Neural progenitor cell (in vitro differentiated cells): ENCODE measurements around the gene KPNA1. TPM values are rescaled to one million over a fixed set of nuclear protein-coding genes. Genes with fewer than 3 reads are reported as not detected.

Experiments used
- DNase-seq: peaks from one replicate; pipeline ENCODE4 v3.0.0-alpha.2; 2016; ENCODE audit warnings: low spot score
- H2AFZ ChIP-seq: fragments of 200-600 bp; sonication (generic); replicated peaks from 2 replicates; pipeline ENCODE4 v1.6.1; 2016; ENCODE audit warnings: antibody characterized with exemption
- H3F3A ChIP-seq: fragments of 200-600 bp; sonication (generic); 2 replicates; pipeline ENCODE4 v1.6.1; 2016; ENCODE audit warnings: antibody characterized with exemption, low read depth
- H3K27ac ChIP-seq: fragments of 200-600 bp; sonication (generic); 2 replicates; pipeline ENCODE4 v1.5.1; 2016; ENCODE audit warnings: mild to moderate bottlenecking
- H3K27me3 ChIP-seq: fragments of 200-600 bp; sonication (generic); 2 replicates; pipeline ENCODE4 v1.6.1; 2016; ENCODE audit warnings: mild to moderate bottlenecking, moderate library complexity
- H3K36me3 ChIP-seq: fragments of 200-600 bp; sonication (generic); 2 replicates; pipeline ENCODE4 v1.5.1; 2016
- H3K4me1 ChIP-seq: fragments of 200-600 bp; sonication (generic); 2 replicates; pipeline ENCODE4 v1.6.1; 2016; ENCODE audit warnings: mixed run types
- H3K4me2 ChIP-seq: fragments of 200-600 bp; sonication (generic); 2 replicates; pipeline ENCODE4 v1.6.1; 2016
- H3K4me3 ChIP-seq: fragments of 200-600 bp; sonication (generic); 2 replicates; pipeline ENCODE4 v1.5.1; 2016
- H3K79me2 ChIP-seq: fragments of 200-600 bp; sonication (generic); 2 replicates; pipeline ENCODE4 v1.6.1; 2016; ENCODE audit warnings: low read depth
- H3K9ac ChIP-seq: fragments of 200-600 bp; sonication (generic); 2 replicates; pipeline ENCODE4 v1.6.1; 2016
- H3K9me3 ChIP-seq: fragments of 200-600 bp; sonication (generic); 2 replicates; pipeline ENCODE4 v1.5.1; 2016; ENCODE audit warnings: low read depth
- H4K20me1 ChIP-seq: fragments of 200-600 bp; sonication (generic); 2 replicates; pipeline ENCODE4 v1.6.1; 2016; ENCODE audit warnings: low read depth
- H3K27ac Mint-ChIP-seq: 3 replicates; pipeline ENCODE4 v1.8.0; 2021; ENCODE audit warnings: mixed read lengths
- H3K27me3 Mint-ChIP-seq: 2 replicates; pipeline ENCODE4 v1.8.0; 2022; ENCODE audit warnings: low read depth, mild to moderate bottlenecking, inconsistent platforms, moderate library complexity, mixed read lengths; ENCODE audit not compliant: insufficient read depth
- H3K36me3 Mint-ChIP-seq: 3 replicates; pipeline ENCODE4 v1.8.0; 2021; ENCODE audit warnings: mixed read lengths
- H3K4me1 Mint-ChIP-seq: 3 replicates; pipeline ENCODE4 v1.8.0; 2021; ENCODE audit warnings: mixed read lengths
- H3K4me3 Mint-ChIP-seq: 3 replicates; pipeline ENCODE4 v1.8.0; 2021; ENCODE audit warnings: mild to moderate bottlenecking, moderate library complexity, mixed read lengths
- H3K9me3 Mint-ChIP-seq: 3 replicates; pipeline ENCODE4 v1.8.0; 2020; ENCODE audit warnings: mixed read lengths
- CTCF ChIP-seq: fragments of 200-600 bp; sonication (generic); IDR thresholded peaks from 2 replicates; pipeline ENCODE4 v1.5.1; 2017; ENCODE audit warnings: antibody characterized with exemption, mild to moderate bottlenecking
- EZH2 ChIP-seq: fragments of 200-600 bp; sonication (generic); IDR thresholded peaks from 2 replicates; pipeline ENCODE4 v1.6.1; 2017; ENCODE audit warnings: antibody characterized with exemption, mild to moderate bottlenecking, moderate library complexity
- EZH2phosphoT487 ChIP-seq: fragments of 200-600 bp; sonication (generic); IDR thresholded peaks from 2 replicates; pipeline ENCODE4 v1.6.1; 2017; ENCODE audit warnings: antibody characterized with exemption
- total RNA-seq: library from RNA; depleted of rRNA; stranded (reverse); fragments of >200 nt; gene quantifications from 2 replicates; pipeline ENCODE4 v1.2.3, GENCODE V29; 2015; ENCODE audit warnings: low replicate concordance

KPNA1 gene
- total RNA-seq, 1 donor from 2014 or later, result 37.1 TPM

- peaks cover 2% of the 10 kb centered on the region for H3K27me3 Mint-ChIP-seq
- peaks cover 30% of the 10 kb centered on the region for H3K9me3 Mint-ChIP-seq
- H3K36me3 ChIP-seq, result no peaks in the 10 kb centered on the region
- no peak overlapping the region for H3K27ac ChIP-seq
- H3K9me3 ChIP-seq, result no peaks in the 10 kb centered on the region
- no peak for TF ChIP-seq CTCF
- no peak for TF ChIP-seq EZH2phosphoT487
- no peak for TF ChIP-seq EZH2
- H2AFZ ChIP-seq, result no peak overlapping the region
- no peaks in the 10 kb centered on the region for H3F3A ChIP-seq
- no peak overlapping the region for H3K4me3 ChIP-seq
- no peak for DNase-seq
- H3K9ac ChIP-seq, result no peak overlapping the region
- no peak overlapping the region for H3K4me3 Mint-ChIP-seq
- no peak overlapping the region for H3K27ac Mint-ChIP-seq
- H3K27me3 ChIP-seq, result no peaks in the 10 kb centered on the region
- no peak overlapping the region for H3K4me2 ChIP-seq
- peaks cover 98% of the 10 kb centered on the region for H4K20me1 ChIP-seq
- peaks cover 27% of the 10 kb centered on the region for H3K4me1 ChIP-seq
- H3K36me3 Mint-ChIP-seq, result peaks cover 43% of the 10 kb centered on the region
- peaks cover 100% of the 10 kb centered on the region for H3K79me2 ChIP-seq
- peaks cover 14% of the 10 kb centered on the region for H3K4me1 Mint-ChIP-seq
Observed at GRCh38 chr3:122508135-122508914, 6.4 kb downstream of the KPNA1 start.

- Histone ChIP-seq H3K4me3 (no peak overlapping the region), H3F3A (no peaks in the 10 kb centered on the region), H3K79me2 (peaks cover 100% of the 10 kb centered on the region), H3K27ac (no peak overlapping the region), H3K9me3 (no peaks in the 10 kb centered on the region), H3K36me3 (no peaks in the 10 kb centered on the region), H2AFZ (no peak overlapping the region), H3K27me3 (no peaks in the 10 kb centered on the region), H3K4me1 (peaks cover 12% of the 10 kb centered on the region), H3K9ac (no peak overlapping the region), H3K4me2 (no peak overlapping the region), H4K20me1 (peaks cover 98% of the 10 kb centered on the region)
- no peak overlapping the region for H3K27ac Mint-ChIP-seq
- TF ChIP-seq EZH2phosphoT487, result no peak
- no peak for TF ChIP-seq CTCF
- no peak for TF ChIP-seq EZH2
- no peak overlapping the region for H3K4me3 Mint-ChIP-seq
- H3K4me1 Mint-ChIP-seq, result peaks cover 4% of the 10 kb centered on the region
- peaks cover 30% of the 10 kb centered on the region for H3K9me3 Mint-ChIP-seq
- peaks cover 43% of the 10 kb centered on the region for H3K36me3 Mint-ChIP-seq
- DNase-seq, result no peak
- peaks cover 1% of the 10 kb centered on the region for H3K27me3 Mint-ChIP-seq
Observed at GRCh38 chr3:122506450-122506849, 8.3 kb downstream of the KPNA1 start.

GRCh38 chr3:122505676-122506075, 9.1 kb downstream of the KPNA1 start:
- no peak overlapping the region for H3K27ac ChIP-seq
- TF ChIP-seq EZH2, result no peak
- no peak for TF ChIP-seq EZH2phosphoT487
- TF ChIP-seq CTCF, result no peak
- H3K27ac Mint-ChIP-seq, result no peak overlapping the region
- H3K4me3 ChIP-seq, result no peak overlapping the region
- peaks cover 100% of the 10 kb centered on the region for H3K79me2 ChIP-seq
- no peaks in the 10 kb centered on the region for H3K27me3 ChIP-seq
- H4K20me1 ChIP-seq, result peaks cover 98% of the 10 kb centered on the region
- H3K9me3 Mint-ChIP-seq, result peaks cover 30% of the 10 kb centered on the region
- H3K9ac ChIP-seq, result no peak overlapping the region
- H3K36me3 ChIP-seq, result no peaks in the 10 kb centered on the region
- DNase-seq, result no peak
- no peaks in the 10 kb centered on the region for H3K9me3 ChIP-seq
- H3F3A ChIP-seq, result no peaks in the 10 kb centered on the region
- H3K4me2 ChIP-seq, result no peak overlapping the region
- H3K4me1 Mint-ChIP-seq, result no peaks in the 10 kb centered on the region
- H3K4me3 Mint-ChIP-seq, result no peak overlapping the region
- peaks cover 7% of the 10 kb centered on the region for H3K4me1 ChIP-seq
- peaks cover 39% of the 10 kb centered on the region for H3K36me3 Mint-ChIP-seq
- H2AFZ ChIP-seq, result no peak overlapping the region
- no peaks in the 10 kb centered on the region for H3K27me3 Mint-ChIP-seq
